ENCODE results near the gene DMRT2.

DNA sequence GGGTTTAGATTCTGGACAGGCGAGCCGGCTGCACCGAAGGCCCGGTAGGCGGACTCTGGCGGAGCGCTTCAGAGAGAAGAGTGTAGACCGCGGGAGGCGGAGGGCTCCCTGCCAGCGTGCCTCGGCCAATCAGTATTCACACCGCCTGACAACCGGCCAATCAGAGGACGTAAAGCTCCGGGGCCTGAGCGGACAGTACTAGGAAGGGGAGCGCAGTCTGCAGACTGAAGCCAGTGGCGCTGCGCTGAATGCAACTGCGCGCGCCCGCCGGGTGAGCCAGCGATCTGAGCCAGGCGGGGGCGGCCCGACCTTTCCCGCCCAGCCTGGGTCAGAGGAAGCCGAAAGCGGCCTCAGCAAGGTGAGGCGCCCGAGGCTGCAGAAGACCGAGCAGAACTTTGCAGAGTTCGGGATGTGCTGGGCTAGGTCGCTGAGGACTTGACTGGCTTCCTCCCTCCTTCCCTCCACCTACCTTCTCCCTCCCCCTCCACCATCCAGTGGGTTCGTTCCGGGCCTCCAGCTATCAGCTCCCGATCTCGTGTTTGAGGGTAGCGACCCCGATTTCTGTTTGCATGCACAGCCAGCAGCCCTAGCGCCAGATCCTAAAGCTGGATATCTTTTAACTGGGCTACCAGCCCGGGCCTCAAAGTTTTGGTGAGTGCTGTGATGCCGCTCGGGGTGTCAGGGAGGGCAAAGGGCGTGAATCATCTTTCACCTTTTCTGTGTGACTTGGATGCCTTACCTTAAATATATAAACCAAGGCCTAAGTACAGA lies at the start of gene DMRT2:
- TF ChIP-seq CTCF (IDR thresholded peaks at IDR 0.05) = no peak
- TF ChIP-seq EZH2 (IDR thresholded peaks at IDR 0.05; ENCODE audit: borderline replicate concordance, insufficient read depth, low read depth, low read length, poor library complexity, severe bottlenecking) = no peak
